Heart left ventricle (tissue), 16 donors: ENCODE results near the gene PCBD2. TPM values are rescaled to one million over a fixed set of nuclear protein-coding genes. Genes with fewer than 3 reads are reported as not detected.

Experiments
- ATAC-seq, 4 donors: fragments of 200-7000 bp; cut with Tn5 transposase; one replicate each; pipeline ENCODE4 v1.9.1; 2020 to 2022; ENCODE audit warnings: moderate library complexity in 4 of 4, mild to moderate bottlenecking in 3 of 4, moderate number of reproducible peaks in 1 of 4
- DNase-seq, 5 donors: peaks; one replicate each; pipeline ENCODE4 v3.0.0-alpha.2; 2020
- H3K27ac ChIP-seq, 12 donors: fragments of 200-600 bp; sonication (generic) in 4 of 12; one replicate each; pipeline versions ENCODE4 v1.5.0 to v1.8.0; 2016 to 2022; ENCODE audit warnings: mild to moderate bottlenecking in 2 of 12
- H3K27me3 ChIP-seq, 9 donors: fragments of 200-600 bp; sonication (generic) in 2 of 9; one replicate each; pipeline versions ENCODE4 v1.5.1 to v1.8.0; 2016 to 2022; ENCODE audit warnings: mild to moderate bottlenecking in 3 of 9
- H3K36me3 ChIP-seq, 9 donors: fragments of 200-600 bp; sonication (generic) in 2 of 9; one replicate each; pipeline versions ENCODE4 v1.5.0 to v1.8.0; 2018 to 2022; ENCODE audit warnings: mild to moderate bottlenecking in 2 of 9
- H3K4me1 ChIP-seq, 12 donors: fragments of 200-600 bp; sonication (generic) in 4 of 12; one replicate each; pipeline versions ENCODE4 v1.5.0 to v1.8.0; 2016 to 2022; ENCODE audit warnings: mild to moderate bottlenecking in 3 of 12
- H3K4me3 ChIP-seq, 12 donors: fragments of 200-600 bp; sonication (generic) in 4 of 12; one replicate each; pipeline versions ENCODE4 v1.5.0 to v1.8.0; 2017 to 2022; ENCODE audit warnings: mild to moderate bottlenecking in 9 of 12, moderate library complexity in 4 of 12
- H3K9me3 ChIP-seq, 12 donors: fragments of 200-600 bp; sonication (generic) in 4 of 12; one replicate each; pipeline versions ENCODE4 v1.5.0 to v1.8.0; 2016 to 2022; ENCODE audit warnings: mild to moderate bottlenecking in 1 of 12
- POLR2A ChIP-seq, 2 donors: fragments of 450-650 bp; IDR thresholded peaks; one replicate each; pipeline ENCODE4 v1.6.1; 2017; ENCODE audit warnings: antibody characterized with exemption in 2 of 2, mild to moderate bottlenecking in 2 of 2, moderate library complexity in 2 of 2
- WGBS, 4 donors: extraction: QIAGEN DNeasy Blood & Tissue Kit in 2 of 4; methylation state at CpG; one replicate each; pipeline versions ENCODE4 v1.1.5 to v1.1.7; 2013 to 2018; 5-methylcytosine and 5-hydroxymethylcytosine counted together
- intact Hi-C, 10 donors: fragments of 100-400 bp; cut with DNase I; formaldehyde crosslinking; loops; one replicate each; pipeline versions ENCODE4 v1.11.1 to v1.14.2; 2022
- polyA plus RNA-seq, 2 donors: library from polyadenylated mRNA; stranded (reverse); fragments of 200-250 nt; gene quantifications; one replicate each; pipeline ENCODE4 v1.2.3, GENCODE V29; 2013
- total RNA-seq, 9 donors: library from RNA; depleted of rRNA in 2 of 9; stranded (reverse); fragments of >200 nt in 2 of 9; fragmentation: NEBNext Ultra II Directional in 3 of 9; extraction: Animal tissue kit (Norgen Biotek cat#: 25700) in 3 of 9; gene quantifications; one replicate each; pipeline versions ENCODE4 v1.1.0 to v1.2.4, GENCODE V29; 2016 to 2023
- TF ChIP-seq, protein P1 (sequence below), 12 donors: fragments of 200-600 bp; sonication (generic) in 4 of 12; IDR thresholded peaks; one replicate each; pipeline versions ENCODE4 v1.5.0 to v1.8.0; 2018 to 2022; ENCODE audit warnings: antibody characterized with exemption in 12 of 12, mild to moderate bottlenecking in 5 of 12
- donor health status: ischemic (EF 13 %, LVEDD 7.1; RV severe dilation, severe dysfunction).
- donor health status: healthy with polysubstance abuse.
- donor health status: DM: no; HTN: yes; CAD: no.
- donor health status: DM: no; HTN: no; CAD: no.
- donor health status: ischemic (EF 25% LVEDD 6.9; RV normal size, moderate dysfunction).
- donor health status: ischemic (EF 25% LVEDD 5.7; RV mildly dilated, moderate dysfunction).
- donor health status: healthy.
- donor health status: DM: yes; HTN: yes; CAD: no.
- donor health status: ischemic (EF 35%, LVEDD 5.7; RV mildly dilated, moderate dysfunction).
- donor health status: nonischemic (EF 11% LVEDD 7.7; RV severe dilation, severe dysfunction).
- donor health status: DM: yes; HTN: yes; CAD: no.
- donor health status: PGD.
- donor health status: ischemic (EF 29% LVEDD 5.4; RV normal size, mild dysfunction).
- donor health status: nonischemic (EF 23%, LVEDD 6.1; RV moderate dilation, normal function).

The PCBD2 gene
- total and polyA plus RNA-seq, 11 donors: 9.1 to 31.6 (median 19.7) TPM

- intact Hi-C loops: no loop called here
- Histone ChIP-seq H3K4me1 (no peaks in the 10 kb centered on the region), H3K4me3 (no peak overlapping the region), H3K27ac (no peak overlapping the region), H3K9me3 (no peaks in the 10 kb centered on the region), H3K36me3 (peaks cover 0 to 60% (median 50%) of the 10 kb centered on the region in 9 donors), H3K27me3 (no peaks in the 10 kb centered on the region)
- TF ChIP-seq POLR2A (IDR thresholded peaks at IDR 0.05): no peak
- TF ChIP-seq, protein P1, sequence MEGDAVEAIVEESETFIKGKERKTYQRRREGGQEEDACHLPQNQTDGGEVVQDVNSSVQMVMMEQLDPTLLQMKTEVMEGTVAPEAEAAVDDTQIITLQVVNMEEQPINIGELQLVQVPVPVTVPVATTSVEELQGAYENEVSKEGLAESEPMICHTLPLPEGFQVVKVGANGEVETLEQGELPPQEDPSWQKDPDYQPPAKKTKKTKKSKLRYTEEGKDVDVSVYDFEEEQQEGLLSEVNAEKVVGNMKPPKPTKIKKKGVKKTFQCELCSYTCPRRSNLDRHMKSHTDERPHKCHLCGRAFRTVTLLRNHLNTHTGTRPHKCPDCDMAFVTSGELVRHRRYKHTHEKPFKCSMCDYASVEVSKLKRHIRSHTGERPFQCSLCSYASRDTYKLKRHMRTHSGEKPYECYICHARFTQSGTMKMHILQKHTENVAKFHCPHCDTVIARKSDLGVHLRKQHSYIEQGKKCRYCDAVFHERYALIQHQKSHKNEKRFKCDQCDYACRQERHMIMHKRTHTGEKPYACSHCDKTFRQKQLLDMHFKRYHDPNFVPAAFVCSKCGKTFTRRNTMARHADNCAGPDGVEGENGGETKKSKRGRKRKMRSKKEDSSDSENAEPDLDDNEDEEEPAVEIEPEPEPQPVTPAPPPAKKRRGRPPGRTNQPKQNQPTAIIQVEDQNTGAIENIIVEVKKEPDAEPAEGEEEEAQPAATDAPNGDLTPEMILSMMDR (IDR thresholded peaks at IDR 0.05): no peak
- 97 to 99% (median 99%) methylated on average over 3 of the region's 3 CpGs for WGBS, 4 donors
- DNase-seq (no peak), ATAC-seq (no peak)
Measured at GRCh38 chr5:134932508-134932907, 27.6 kb downstream of the PCBD2 start.

GRCh38 chr5:134934202-134934601 lies 29.3 kb downstream of the PCBD2 start:
- no peak for DNase-seq
- intact Hi-C loops: no loop called here
- Histone ChIP-seq H3K4me1 (no peaks in the 10 kb centered on the region), H3K27me3 (no peaks in the 10 kb centered on the region), H3K4me3 (no peak overlapping the region), H3K36me3 (peaks cover 0 to 68% (median 56%) of the 10 kb centered on the region in 9 donors), H3K27ac (no peak overlapping the region), H3K9me3 (no peaks in the 10 kb centered on the region)
- no peak for ATAC-seq
- WGBS, 4 donors: 93 to 96% (median 95%) methylated on average over 5 of the region's 5 CpGs
- no peak for TF ChIP-seq POLR2A (IDR thresholded peaks at IDR 0.05)
- TF ChIP-seq, protein P1 (IDR thresholded peaks at IDR 0.05): no peak

DNA sequence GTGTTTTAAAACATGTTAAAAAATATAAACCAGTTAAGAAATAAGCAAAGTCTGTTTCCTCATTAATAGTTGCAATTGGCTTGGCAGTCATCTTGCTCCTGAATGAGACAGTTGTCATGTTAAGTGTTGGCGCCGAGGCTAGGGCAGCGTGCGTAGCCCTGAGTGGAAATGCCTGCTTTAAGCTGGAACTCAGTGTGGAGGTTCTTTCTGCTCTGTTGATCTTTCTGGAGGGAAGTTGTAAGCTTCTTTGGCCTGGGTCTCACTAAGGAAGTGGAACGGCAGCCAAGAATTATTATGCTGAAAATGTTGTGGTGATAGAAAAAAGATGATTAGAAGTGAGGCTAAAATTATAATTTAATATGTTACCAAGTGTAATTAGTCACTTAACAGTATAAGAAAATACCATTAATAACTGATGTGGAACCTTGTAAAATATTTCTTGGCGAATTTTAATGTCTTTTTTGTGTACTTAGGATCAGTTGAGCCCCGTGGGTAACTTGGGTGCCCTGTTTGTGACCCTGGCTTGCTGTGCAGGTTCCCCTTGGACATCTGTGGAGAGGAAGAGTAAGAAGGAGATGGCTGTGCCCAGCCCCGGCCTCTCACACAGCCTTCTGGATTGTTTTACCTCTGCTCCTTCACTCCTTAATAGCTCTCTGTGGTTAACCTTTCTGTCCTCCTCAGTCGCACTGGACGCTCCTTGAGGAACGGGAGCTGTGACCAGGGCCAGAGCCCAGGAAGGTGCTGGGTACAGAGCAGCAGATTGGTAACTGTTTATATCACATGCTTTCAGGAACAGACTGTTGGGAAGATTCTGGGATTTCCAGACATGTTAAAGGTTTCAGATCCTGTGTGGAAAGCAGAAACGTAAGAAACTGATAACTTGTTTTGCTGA lies 31.0 kb downstream of the PCBD2 start:
- intact Hi-C loops: no loop called here
- H3K36me3 ChIP-seq: peaks cover 0 to 67% (median 40%) of the 10 kb centered on the region in 9 donors
- no peak for ATAC-seq

DNA sequence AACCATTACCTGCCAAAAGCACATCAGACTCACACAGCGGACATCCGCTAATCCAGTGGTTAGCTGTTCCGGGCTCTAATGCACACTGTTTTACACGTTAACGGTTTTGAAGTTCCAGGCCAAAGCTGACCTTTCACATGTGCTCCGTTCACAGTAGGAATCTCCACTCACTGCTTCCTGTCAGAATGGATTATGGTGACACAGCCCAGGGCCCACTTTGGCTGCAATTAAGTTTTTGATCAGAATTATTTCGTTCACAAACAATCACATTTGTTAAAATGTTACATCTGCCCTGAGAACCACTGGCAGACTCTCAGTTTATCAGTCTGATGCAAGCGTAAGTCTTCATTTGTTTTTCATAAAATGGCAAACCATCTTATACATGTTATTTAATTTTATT lies 32.6 kb downstream of the PCBD2 start:
- Histone ChIP-seq H3K4me1 (no peaks in the 10 kb centered on the region), H3K27me3 (no peaks in the 10 kb centered on the region), H3K27ac (no peak overlapping the region), H3K4me3 (no peak overlapping the region), H3K36me3 (peaks cover 0 to 52% (median 30%) of the 10 kb centered on the region in 9 donors), H3K9me3 (no peaks in the 10 kb centered on the region)
- TF ChIP-seq, protein P1 (IDR thresholded peaks at IDR 0.05): no peak
- no peak for TF ChIP-seq POLR2A (IDR thresholded peaks at IDR 0.05)
- WGBS, 4 donors: 91 to 95% (median 91%) methylated on average over 8 of the region's 8 CpGs
- intact Hi-C loops: no loop called here
- DNase-seq (no peak), ATAC-seq (no peak)

More for the DNA sequence above, 31.0 kb downstream of the PCBD2 start:
- Histone ChIP-seq H3K27ac (no peak overlapping the region), H3K9me3 (no peaks in the 10 kb centered on the region), H3K4me1 (no peaks in the 10 kb centered on the region), H3K4me3 (no peak overlapping the region), H3K27me3 (no peaks in the 10 kb centered on the region)
- WGBS, 4 donors: 75 to 82% (median 81%) methylated on average over 12 of the region's 12 CpGs
- DNase-seq: no peak
- TF ChIP-seq, protein P1 (IDR thresholded peaks at IDR 0.05): no peak
- TF ChIP-seq POLR2A (IDR thresholded peaks at IDR 0.05): no peak
